ENCODE measurements around the gene GPR132. TPM values are rescaled to one million over a fixed set of nuclear protein-coding genes. Genes with fewer than 3 reads are reported as not detected.
A peak's percentile ranks its signal among the peaks of the same experiment; 100 is the strongest.

GPR132 gene
- total RNA-seq, 2 experiments from 2014 or later = 64.4 to 66.7 TPM

DNA sequence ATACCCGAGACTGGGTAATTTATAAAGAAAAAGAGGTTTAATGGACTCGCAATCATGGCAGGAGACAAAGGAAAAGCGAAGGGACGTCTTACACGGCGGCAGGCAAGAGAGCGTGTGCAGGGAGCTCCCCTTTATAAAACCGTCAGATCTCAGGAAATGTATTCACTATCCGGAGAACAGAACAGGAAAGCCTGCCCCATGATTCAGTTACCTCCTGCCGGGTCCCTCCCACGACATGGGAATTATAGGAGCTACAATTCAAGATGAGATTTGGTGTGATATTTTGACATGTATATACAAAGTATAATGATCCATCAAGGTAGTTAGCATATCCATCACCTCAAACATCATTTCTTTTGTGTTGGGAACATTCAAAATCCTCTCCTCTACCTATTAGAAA lies 42.1 kb downstream of the GPR132 start:
- Histone ChIP-seq H3K4me3 (ENCODE audit: low read length) (no peak overlapping the region), H3K27me3 (ENCODE audit: control insufficient read depth in 1 of 2, insufficient read depth in 2 of 2, low read length in 2 of 2) (no peaks in the 10 kb centered on the region), H3K9me3 (ENCODE audit: control insufficient read depth in 1 of 2, insufficient read depth in 1 of 2, low read length in 2 of 2) (no peaks in the 10 kb centered on the region), H3K36me3 (ENCODE audit: insufficient read depth, low read length) (no peaks in the 10 kb centered on the region), H3K4me1 (ENCODE audit: insufficient read depth, low read length) (peaks cover 58% of the 10 kb centered on the region), H3K27ac (ENCODE audit: low read depth in 1 of 2, low read length in 2 of 2) (no peak overlapping the region)
- no peaks in the 10 kb centered on the region for H3K36me3 Mint-ChIP-seq (ENCODE audit: low read depth)
- H3K4me3 Mint-ChIP-seq = peak overlapping the region; percentile 38
- no peaks in the 10 kb centered on the region for H3K9me3 Mint-ChIP-seq
- H3K27ac Mint-ChIP-seq = peak overlapping the region; percentile 3
- DNase-seq (no peak), ATAC-seq (ENCODE audit: poor library complexity) (no peak)
- no peaks in the 10 kb centered on the region for H3K27me3 Mint-ChIP-seq
- no peak for TF ChIP-seq CTCF (IDR thresholded peaks at IDR 0.05)
- ChIA-PET POLR2A (no interaction called here), CTCF (interaction anchor here (4.0 kb wide), 1 partner anchor 23 kb away, joined by 20 read pairs; no protein-coding TSS in a partner anchor)
- intact Hi-C loops (cut with DNase I, micrococcal nuclease) = loop anchor here in 1 of 2 experiments (5.0 kb wide), 2 partner anchors 271 to 289 kb away; partner anchors contain the start of genes PACS2 and SIVA1
- H3K4me1 Mint-ChIP-seq (ENCODE audit: low read depth) = peaks cover 46% of the 10 kb centered on the region

GRCh38 chr14:105022276-105022670 lies 43.0 kb downstream of the GPR132 start:
- Histone ChIP-seq H3K27ac (ENCODE audit: low read depth in 1 of 2, low read length in 2 of 2) (no peak overlapping the region), H3K4me3 (ENCODE audit: low read length) (peak overlapping the region; percentile 73)
- H3K27ac Mint-ChIP-seq = peak overlapping the region; percentile 93

GRCh38 chr14:105021656-105022275 lies 43.5 kb downstream of the GPR132 start:
- H3K36me3 Mint-ChIP-seq (ENCODE audit: low read depth) = no peaks in the 10 kb centered on the region
- ChIA-PET POLR2A (interaction anchor here (0.6 to 2.1 kb wide), 9 partner anchors 9 to 460 kb away, joined by 3 to 23 read pairs (median 5); partner anchors contain the start of genes BRF1 and GPR132), CTCF (interaction anchor here (1.0 to 2.8 kb wide), 5 partner anchors 9 to 69 kb away, joined by 3 to 15 read pairs (median 5); no protein-coding TSS in a partner anchor)
- H3K4me3 ChIP-seq (ENCODE audit: low read length) = peak overlapping the region; percentile 73
- peaks cover 57% of the 10 kb centered on the region for H3K4me1 Mint-ChIP-seq (ENCODE audit: low read depth)
- peak overlapping the region; percentile 60 to 73 for H3K27ac ChIP-seq (ENCODE audit: low read depth in 1 of 2, low read length in 2 of 2)
- no peaks in the 10 kb centered on the region for H3K27me3 Mint-ChIP-seq
- H3K36me3 ChIP-seq (ENCODE audit: insufficient read depth, low read length) = no peaks in the 10 kb centered on the region
- intact Hi-C loops (cut with DNase I, micrococcal nuclease) = loop anchor here (1.0 to 5.0 kb wide), 8 partner anchors 23 to 291 kb away; partner anchors contain the start of genes CLBA1 (in 2 of the 2), GPR132 (in 1 of the 2), PACS2 (in 1 of the 2) and SIVA1 (in 1 of the 2)
- peak overlapping the region; percentile 92 for H3K4me3 Mint-ChIP-seq
- no peaks in the 10 kb centered on the region for H3K9me3 Mint-ChIP-seq
- ATAC-seq (ENCODE audit: poor library complexity) = peak; percentile 1
- peak in 8 of 14 experiments; percentile 7 to 58 (median 32) for DNase-seq
- no peak for TF ChIP-seq CTCF (IDR thresholded peaks at IDR 0.05)
- no peaks in the 10 kb centered on the region for H3K9me3 ChIP-seq (ENCODE audit: control insufficient read depth in 1 of 2, insufficient read depth in 1 of 2, low read length in 2 of 2)
- no peaks in the 10 kb centered on the region for H3K27me3 ChIP-seq (ENCODE audit: control insufficient read depth in 1 of 2, insufficient read depth in 2 of 2, low read length in 2 of 2)
- H3K4me1 ChIP-seq (ENCODE audit: insufficient read depth, low read length) = peaks cover 60% of the 10 kb centered on the region
- H3K27ac Mint-ChIP-seq = peak overlapping the region; percentile 93

More at GRCh38 chr14:105022276-105022670, 43.0 kb downstream of the GPR132 start:
- Histone ChIP-seq H3K36me3 (ENCODE audit: insufficient read depth, low read length) (no peaks in the 10 kb centered on the region), H3K9me3 (ENCODE audit: control insufficient read depth in 1 of 2, insufficient read depth in 1 of 2, low read length in 2 of 2) (no peaks in the 10 kb centered on the region), H3K4me1 (ENCODE audit: insufficient read depth, low read length) (peaks cover 60% of the 10 kb centered on the region), H3K27me3 (ENCODE audit: control insufficient read depth in 1 of 2, insufficient read depth in 2 of 2, low read length in 2 of 2) (no peaks in the 10 kb centered on the region)
- Mint-ChIP-seq H3K36me3 (ENCODE audit: low read depth) (no peaks in the 10 kb centered on the region), H3K4me3 (peak overlapping the region; percentile 92), H3K4me1 (ENCODE audit: low read depth) (peaks cover 53% of the 10 kb centered on the region), H3K9me3 (no peaks in the 10 kb centered on the region), H3K27me3 (no peaks in the 10 kb centered on the region)
- no peak for DNase-seq
- no peak for ATAC-seq (ENCODE audit: poor library complexity)
- TF ChIP-seq CTCF (IDR thresholded peaks at IDR 0.05) = no peak
- intact Hi-C loops (cut with DNase I, micrococcal nuclease) = loop anchor here in 1 of 2 experiments (5.0 kb wide), 2 partner anchors 270 to 290 kb away; partner anchors contain the start of genes PACS2 and SIVA1
- ChIA-PET POLR2A (interaction anchor here (0.6 to 2.1 kb wide), 3 partner anchors 37 to 53 kb away, joined by 3 to 23 read pairs (median 5); partner anchors contain the start of gene GPR132), CTCF (interaction anchor here (2.2 kb wide), 1 partner anchor 68 kb away, joined by 9 read pairs; no protein-coding TSS in a partner anchor)
